ENCODE results near the gene SNRPF.
"Not testable (repeated sequence)": the region's sequence is repeated elsewhere in the genome, so short reads cannot be mapped to it uniquely, and the experiment has no call there.

Gene SNRPF

GRCh38 chr12:95836630-95837239 lies 22.0 kb upstream of the SNRPF start:
- no peaks in the 10 kb centered on the region for H3K9me3 ChIP-seq (ENCODE audit: control insufficient read depth, low read length)

GRCh38 chr12:95837240-95838038 lies 21.3 kb upstream of the SNRPF start:
- Histone ChIP-seq H3K27me3 (replicated peaks; ENCODE audit: control insufficient read depth, insufficient read depth, low read length) (no peaks in the 10 kb centered on the region), H3K9ac (ENCODE audit: low read length) (no peak overlapping the region), H3K4me1 (ENCODE audit: control insufficient read depth, insufficient read depth, low read length) (peaks cover 17% of the 10 kb centered on the region), H3K36me3 (ENCODE audit: control insufficient read depth, insufficient read depth, low read length, severe bottlenecking) (no peaks in the 10 kb centered on the region), H3K9me3 (ENCODE audit: control insufficient read depth, low read length) (no peaks in the 10 kb centered on the region), H3K4me3 (ENCODE audit: low read length) (peak overlapping the region; percentile 54)
- no peak for DNase-seq (ENCODE audit: low read depth)

More at GRCh38 chr12:95836630-95837239, 22.0 kb upstream of the SNRPF start:
- Histone ChIP-seq H3K4me3 (ENCODE audit: low read length) (peak overlapping the region; percentile 54), H3K36me3 (ENCODE audit: control insufficient read depth, insufficient read depth, low read length, severe bottlenecking) (no peaks in the 10 kb centered on the region), H3K27me3 (replicated peaks; ENCODE audit: control insufficient read depth, insufficient read depth, low read length) (no peaks in the 10 kb centered on the region), H3K4me1 (ENCODE audit: control insufficient read depth, insufficient read depth, low read length) (peaks cover 17% of the 10 kb centered on the region), H3K9ac (ENCODE audit: low read length) (no peak overlapping the region)
- DNase-seq (ENCODE audit: low read depth), result peak; percentile 44

- Histone ChIP-seq H3K4me1 (ENCODE audit: control insufficient read depth, insufficient read depth, low read length) (peaks cover 17% of the 10 kb centered on the region), H3K9ac (ENCODE audit: low read length) (no peak overlapping the region), H3K27me3 (replicated peaks; ENCODE audit: control insufficient read depth, insufficient read depth, low read length) (no peaks in the 10 kb centered on the region), H3K9me3 (ENCODE audit: control insufficient read depth, low read length) (no peaks in the 10 kb centered on the region), H3K4me3 (ENCODE audit: low read length) (peak overlapping the region; percentile 48), H3K36me3 (ENCODE audit: control insufficient read depth, insufficient read depth, low read length, severe bottlenecking) (no peaks in the 10 kb centered on the region)
- DNase-seq (ENCODE audit: low read depth), result peak; percentile 51
Measured at GRCh38 chr12:95838125-95838524, 20.6 kb upstream of the SNRPF start.

GRCh38 chr12:95842426-95842825 lies 16.3 kb upstream of the SNRPF start:
- DNase-seq (ENCODE audit: low read depth), result peak; percentile 19
- H3K4me1 ChIP-seq (ENCODE audit: control insufficient read depth, insufficient read depth, low read length); H3K9ac ChIP-seq (ENCODE audit: low read length); H3K4me3 ChIP-seq (ENCODE audit: low read length); H3K9me3 ChIP-seq (ENCODE audit: control insufficient read depth, low read length); H3K36me3 ChIP-seq (ENCODE audit: control insufficient read depth, insufficient read depth, low read length, severe bottlenecking); H3K27me3 ChIP-seq (replicated peaks; ENCODE audit: control insufficient read depth, insufficient read depth, low read length): not testable (repeated sequence)

GRCh38 chr12:95848575-95849388 lies 10.0 kb upstream of the SNRPF start:
- Histone ChIP-seq H3K36me3 (ENCODE audit: control insufficient read depth, insufficient read depth, low read length, severe bottlenecking) (no peaks in the 10 kb centered on the region), H3K9ac (ENCODE audit: low read length) (no peak overlapping the region), H3K4me1 (ENCODE audit: control insufficient read depth, insufficient read depth, low read length) (no peaks in the 10 kb centered on the region), H3K4me3 (ENCODE audit: low read length) (no peak overlapping the region), H3K27me3 (replicated peaks; ENCODE audit: control insufficient read depth, insufficient read depth, low read length) (peaks cover 3% of the 10 kb centered on the region), H3K9me3 (ENCODE audit: control insufficient read depth, low read length) (no peaks in the 10 kb centered on the region)
- peak; percentile 56 for DNase-seq (ENCODE audit: low read depth)

GRCh38 chr12:95851606-95852005 lies 7.1 kb upstream of the SNRPF start:
- no peak for DNase-seq (ENCODE audit: low read depth)
- Histone ChIP-seq H3K4me3 (ENCODE audit: low read length) (no peak overlapping the region), H3K9me3 (ENCODE audit: control insufficient read depth, low read length) (no peaks in the 10 kb centered on the region), H3K27me3 (replicated peaks; ENCODE audit: control insufficient read depth, insufficient read depth, low read length) (peaks cover 8% of the 10 kb centered on the region), H3K36me3 (ENCODE audit: control insufficient read depth, insufficient read depth, low read length, severe bottlenecking) (no peaks in the 10 kb centered on the region), H3K9ac (ENCODE audit: low read length) (no peak overlapping the region), H3K4me1 (ENCODE audit: control insufficient read depth, insufficient read depth, low read length) (no peaks in the 10 kb centered on the region)

- Histone ChIP-seq H3K4me3 (ENCODE audit: low read length) (no peak overlapping the region), H3K36me3 (ENCODE audit: control insufficient read depth, insufficient read depth, low read length, severe bottlenecking) (no peaks in the 10 kb centered on the region), H3K9me3 (ENCODE audit: control insufficient read depth, low read length) (no peaks in the 10 kb centered on the region), H3K4me1 (ENCODE audit: control insufficient read depth, insufficient read depth, low read length) (no peaks in the 10 kb centered on the region), H3K9ac (ENCODE audit: low read length) (no peak overlapping the region), H3K27me3 (replicated peaks; ENCODE audit: control insufficient read depth, insufficient read depth, low read length) (peaks cover 8% of the 10 kb centered on the region)
- DNase-seq (ENCODE audit: low read depth), result no peak
Measured at GRCh38 chr12:95852133-95852532, 6.6 kb upstream of the SNRPF start.

GRCh38 chr12:95857156-95857555 lies 1.6 kb upstream of the SNRPF start:
- H3K36me3 ChIP-seq (ENCODE audit: control insufficient read depth, insufficient read depth, low read length, severe bottlenecking), result peaks cover 12% of the 10 kb centered on the region
- DNase-seq (ENCODE audit: low read depth), result no peak
- H3K4me3 ChIP-seq (ENCODE audit: low read length), result no peak overlapping the region
- H3K4me1 ChIP-seq (ENCODE audit: control insufficient read depth, insufficient read depth, low read length), result peaks cover 20% of the 10 kb centered on the region
- H3K27me3 ChIP-seq (replicated peaks; ENCODE audit: control insufficient read depth, insufficient read depth, low read length), result peaks cover 5% of the 10 kb centered on the region
- H3K9me3 ChIP-seq (ENCODE audit: control insufficient read depth, low read length), result no peaks in the 10 kb centered on the region
- no peak overlapping the region for H3K9ac ChIP-seq (ENCODE audit: low read length)

GRCh38 chr12:95857799-95858198 lies 953 bp upstream of the SNRPF start:
- Histone ChIP-seq H3K9me3 (ENCODE audit: control insufficient read depth, low read length) (no peaks in the 10 kb centered on the region), H3K9ac (ENCODE audit: low read length) (no peak overlapping the region), H3K36me3 (ENCODE audit: control insufficient read depth, insufficient read depth, low read length, severe bottlenecking) (peaks cover 17% of the 10 kb centered on the region), H3K4me3 (ENCODE audit: low read length) (no peak overlapping the region), H3K4me1 (ENCODE audit: control insufficient read depth, insufficient read depth, low read length) (peaks cover 20% of the 10 kb centered on the region), H3K27me3 (replicated peaks; ENCODE audit: control insufficient read depth, insufficient read depth, low read length) (peaks cover 5% of the 10 kb centered on the region)
- DNase-seq (ENCODE audit: low read depth), result no peak

GRCh38 chr12:95859344-95859816 lies 628 bp downstream of the SNRPF start:
- Histone ChIP-seq H3K9me3 (ENCODE audit: control insufficient read depth, low read length) (no peaks in the 10 kb centered on the region), H3K9ac (ENCODE audit: low read length) (peak overlapping the region; percentile 81), H3K36me3 (ENCODE audit: control insufficient read depth, insufficient read depth, low read length, severe bottlenecking) (peaks cover 33% of the 10 kb centered on the region), H3K4me3 (ENCODE audit: low read length) (peak overlapping the region; percentile 88), H3K27me3 (replicated peaks; ENCODE audit: control insufficient read depth, insufficient read depth, low read length) (peaks cover 4% of the 10 kb centered on the region), H3K4me1 (ENCODE audit: control insufficient read depth, insufficient read depth, low read length) (peaks cover 20% of the 10 kb centered on the region)
- peak; percentile 56 for DNase-seq (ENCODE audit: low read depth)

Data from adipocyte (in vitro differentiated cells).